NT2/D1 (cell line): Measurements from ENCODE around the gene APMAP.

Experiments used
- YY1 ChIP-seq: IDR thresholded peaks from 2 replicates; pipeline ENCODE4 v1.6.1; 2011; ENCODE audit not compliant: insufficient read length, insufficient read depth
- ZNF274 ChIP-seq: IDR thresholded peaks from 2 replicates; pipeline ENCODE4 v1.6.1; 2011; ENCODE audit warnings: mild to moderate bottlenecking, low read depth, low read length

GRCh38 chr20:24954151-24954550, 38.4 kb downstream of the APMAP start:
- TF ChIP-seq ZNF274 (no peak), YY1 (no peak)
